Fibroblast of peridontal ligament (primary cell): ENCODE data around the gene INHBE.
A peak's percentile ranks its signal among the peaks of the same experiment; 100 is the strongest.
"Not testable (repeated sequence)": the region's sequence is repeated elsewhere in the genome, so short reads cannot be mapped to it uniquely, and the experiment has no call there.

Experiments used
- DNase-seq: peaks from one replicate; pipeline ENCODE4 v3.0.0-alpha.2; 2010; ENCODE audit errors: extremely low read depth

Gene INHBE

GRCh38 chr12:57454566-57455373 lies at the start of gene INHBE:
Gene INHBE (plus strand): TSS chr12:57455307. CDS start chr12:57455537, 230 bp downstream.
- DNase-seq: peak; percentile 85

GRCh38 chr12:57410534-57410933 lies 44.6 kb upstream of the INHBE start:
- no peak for DNase-seq

GRCh38 chr12:57414160-57414559 lies 40.9 kb upstream of the INHBE start:
- not testable (repeated sequence) for DNase-seq

- DNase-seq: no peak
Observed at GRCh38 chr12:57415088-57415487, 40.0 kb upstream of the INHBE start.

- DNase-seq: peak; percentile 40
Observed at GRCh38 chr12:57416039-57416996, 38.8 kb upstream of the INHBE start.

- no peak for DNase-seq
Observed at GRCh38 chr12:57418255-57418654, 36.9 kb upstream of the INHBE start.

GRCh38 chr12:57419495-57419894 lies 35.6 kb upstream of the INHBE start:
- no peak for DNase-seq

- no peak for DNase-seq
Observed at GRCh38 chr12:57420482-57420881, 34.6 kb upstream of the INHBE start.

GRCh38 chr12:57426948-57427347 lies 28.2 kb upstream of the INHBE start:
- DNase-seq: not testable (repeated sequence)

GRCh38 chr12:57428965-57429364 lies 26.1 kb upstream of the INHBE start:
- no peak for DNase-seq

GRCh38 chr12:57429473-57430111 lies 25.5 kb upstream of the INHBE start:
- DNase-seq: no peak

- peak; percentile 49 for DNase-seq
Observed at GRCh38 chr12:57430112-57430930, 24.8 kb upstream of the INHBE start.

GRCh38 chr12:57430931-57431566 lies 24.1 kb upstream of the INHBE start, which contains the start of gene R3HDM2:
Gene R3HDM2 (minus strand): TSS chr12:57431043. CDS start chr12:57310428, 120,615 bp downstream.
- peak; percentile 93 for DNase-seq

GRCh38 chr12:57431654-57432188 lies 23.4 kb upstream of the INHBE start:
- no peak for DNase-seq

- DNase-seq: no peak
Observed at GRCh38 chr12:57433370-57433769, 21.7 kb upstream of the INHBE start.

GRCh38 chr12:57434517-57435223 lies 20.4 kb upstream of the INHBE start, which contains the start of gene INHBC:
Gene INHBC (plus strand): TSS chr12:57434784. CDS start chr12:57434887, 103 bp downstream.
- no peak for DNase-seq

GRCh38 chr12:57435293-57435692 lies 19.8 kb upstream of the INHBE start:
- no peak for DNase-seq

GRCh38 chr12:57438400-57438799 lies 16.7 kb upstream of the INHBE start:
- DNase-seq: no peak

- no peak for DNase-seq
Observed at GRCh38 chr12:57439762-57440266, 15.3 kb upstream of the INHBE start.
